ENCODE data around the gene ARHGEF28. TPM values are rescaled to one million over a fixed set of nuclear protein-coding genes. Genes with fewer than 3 reads are reported as not detected.

The ARHGEF28 gene
- total and polyA plus RNA-seq, 9 of the 15 experiments (the other 6 are each of a cell fraction or from before 2014, with no cell fraction given): 0.27 TPM; not detected in 8

GRCh38 chr5:73950912-73951430 lies 325.0 kb downstream of the ARHGEF28 start:
- Histone ChIP-seq H3K9ac (ENCODE audit: insufficient read depth in 1 of 2, low read depth in 2 of 2, low read length in 2 of 2) (no peak overlapping the region), H2AFZ (ENCODE audit: low read depth, low read length) (no peak overlapping the region), H3K9me1 (ENCODE audit: control insufficient read depth, insufficient read depth, low read length) (no peaks in the 10 kb centered on the region), H3K27me3 (ENCODE audit: control insufficient read depth in 2 of 2, insufficient read depth in 2 of 2, low read length in 2 of 2) (peaks cover 0 to 4% of the 10 kb centered on the region in 2 experiments; a peak in 3 of 5 replicates), H3K79me2 (ENCODE audit: control insufficient read depth, insufficient read depth, low read length) (no peaks in the 10 kb centered on the region), H4K20me1 (replicated peaks; ENCODE audit: control insufficient read depth, insufficient read depth, low read length) (no peaks in the 10 kb centered on the region), H3K4me1 (replicated peaks in 1 of 2; ENCODE audit: control insufficient read depth in 2 of 2, insufficient read depth in 2 of 2, low read length in 2 of 2) (no peaks in the 10 kb centered on the region), H3K4me2 (ENCODE audit: insufficient read depth, low read length) (no peak overlapping the region), H3K36me3 (ENCODE audit: control insufficient read depth, insufficient read depth, low read length) (no peaks in the 10 kb centered on the region), H3K9me3 (replicated peaks; ENCODE audit: control insufficient read depth, insufficient read depth, low read depth, low read length) (no peaks in the 10 kb centered on the region), H3K4me3 (no peak overlapping the region), H3K27ac (ENCODE audit: extremely low read depth, low read depth, low read length) (no peak overlapping the region)
- POLR2A ChIA-PET: interaction anchor here (0.7 kb wide), 1 partner anchor 26 kb away, joined by 3 read pairs; no protein-coding TSS in a partner anchor
- DNase-seq (ENCODE audit: extremely low read depth in 1 of 4, low spot score in 3 of 4): no peak
- intact Hi-C loops (cut with micrococcal nuclease) (no loop called here), in situ Hi-C loops (cut with MboI) (no loop called here)
- 0% methylated on average over 3 of the region's 3 CpGs for WGBS (ENCODE audit: insufficient coverage, low coverage, missing lambda C conversion rate)
- no peak for FAIRE-seq
- no peak for ATAC-seq
- TF ChIP-seq CREM (IDR thresholded peaks at IDR 0.05; ENCODE audit: low read depth) (no peak), MCM2 (IDR thresholded peaks at IDR 0.05; ENCODE audit: low read depth) (no peak), ZFP36 (IDR thresholded peaks at IDR 0.05; ENCODE audit: low read depth, low read length, partially characterized antibody) (no peak), POLR2G (IDR thresholded peaks at IDR 0.05; ENCODE audit: low read depth, low read length) (no peak), HDAC6 (IDR thresholded peaks at IDR 0.05; ENCODE audit: low read depth, low read length) (no peak), TAF9B (IDR thresholded peaks at IDR 0.05; ENCODE audit: partially characterized antibody) (no peak), PML (IDR thresholded peaks at IDR 0.05; ENCODE audit: low read length) (no peak)
- TF ChIP-seq, protein P1, sequence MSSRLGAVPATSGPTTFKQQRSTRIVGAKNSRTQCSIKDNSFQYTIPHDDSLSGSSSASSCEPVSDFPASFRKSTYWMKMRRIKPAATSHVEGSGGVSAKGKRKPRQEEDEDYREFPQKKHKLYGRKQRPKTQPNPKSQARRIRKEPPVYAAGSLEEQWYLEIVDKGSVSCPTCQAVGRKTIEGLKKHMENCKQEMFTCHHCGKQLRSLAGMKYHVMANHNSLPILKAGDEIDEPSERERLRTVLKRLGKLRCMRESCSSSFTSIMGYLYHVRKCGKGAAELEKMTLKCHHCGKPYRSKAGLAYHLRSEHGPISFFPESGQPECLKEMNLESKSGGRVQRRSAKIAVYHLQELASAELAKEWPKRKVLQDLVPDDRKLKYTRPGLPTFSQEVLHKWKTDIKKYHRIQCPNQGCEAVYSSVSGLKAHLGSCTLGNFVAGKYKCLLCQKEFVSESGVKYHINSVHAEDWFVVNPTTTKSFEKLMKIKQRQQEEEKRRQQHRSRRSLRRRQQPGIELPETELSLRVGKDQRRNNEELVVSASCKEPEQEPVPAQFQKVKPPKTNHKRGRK (tag; IDR thresholded peaks at IDR 0.05): no peak
- TF ChIP-seq, protein P2, sequence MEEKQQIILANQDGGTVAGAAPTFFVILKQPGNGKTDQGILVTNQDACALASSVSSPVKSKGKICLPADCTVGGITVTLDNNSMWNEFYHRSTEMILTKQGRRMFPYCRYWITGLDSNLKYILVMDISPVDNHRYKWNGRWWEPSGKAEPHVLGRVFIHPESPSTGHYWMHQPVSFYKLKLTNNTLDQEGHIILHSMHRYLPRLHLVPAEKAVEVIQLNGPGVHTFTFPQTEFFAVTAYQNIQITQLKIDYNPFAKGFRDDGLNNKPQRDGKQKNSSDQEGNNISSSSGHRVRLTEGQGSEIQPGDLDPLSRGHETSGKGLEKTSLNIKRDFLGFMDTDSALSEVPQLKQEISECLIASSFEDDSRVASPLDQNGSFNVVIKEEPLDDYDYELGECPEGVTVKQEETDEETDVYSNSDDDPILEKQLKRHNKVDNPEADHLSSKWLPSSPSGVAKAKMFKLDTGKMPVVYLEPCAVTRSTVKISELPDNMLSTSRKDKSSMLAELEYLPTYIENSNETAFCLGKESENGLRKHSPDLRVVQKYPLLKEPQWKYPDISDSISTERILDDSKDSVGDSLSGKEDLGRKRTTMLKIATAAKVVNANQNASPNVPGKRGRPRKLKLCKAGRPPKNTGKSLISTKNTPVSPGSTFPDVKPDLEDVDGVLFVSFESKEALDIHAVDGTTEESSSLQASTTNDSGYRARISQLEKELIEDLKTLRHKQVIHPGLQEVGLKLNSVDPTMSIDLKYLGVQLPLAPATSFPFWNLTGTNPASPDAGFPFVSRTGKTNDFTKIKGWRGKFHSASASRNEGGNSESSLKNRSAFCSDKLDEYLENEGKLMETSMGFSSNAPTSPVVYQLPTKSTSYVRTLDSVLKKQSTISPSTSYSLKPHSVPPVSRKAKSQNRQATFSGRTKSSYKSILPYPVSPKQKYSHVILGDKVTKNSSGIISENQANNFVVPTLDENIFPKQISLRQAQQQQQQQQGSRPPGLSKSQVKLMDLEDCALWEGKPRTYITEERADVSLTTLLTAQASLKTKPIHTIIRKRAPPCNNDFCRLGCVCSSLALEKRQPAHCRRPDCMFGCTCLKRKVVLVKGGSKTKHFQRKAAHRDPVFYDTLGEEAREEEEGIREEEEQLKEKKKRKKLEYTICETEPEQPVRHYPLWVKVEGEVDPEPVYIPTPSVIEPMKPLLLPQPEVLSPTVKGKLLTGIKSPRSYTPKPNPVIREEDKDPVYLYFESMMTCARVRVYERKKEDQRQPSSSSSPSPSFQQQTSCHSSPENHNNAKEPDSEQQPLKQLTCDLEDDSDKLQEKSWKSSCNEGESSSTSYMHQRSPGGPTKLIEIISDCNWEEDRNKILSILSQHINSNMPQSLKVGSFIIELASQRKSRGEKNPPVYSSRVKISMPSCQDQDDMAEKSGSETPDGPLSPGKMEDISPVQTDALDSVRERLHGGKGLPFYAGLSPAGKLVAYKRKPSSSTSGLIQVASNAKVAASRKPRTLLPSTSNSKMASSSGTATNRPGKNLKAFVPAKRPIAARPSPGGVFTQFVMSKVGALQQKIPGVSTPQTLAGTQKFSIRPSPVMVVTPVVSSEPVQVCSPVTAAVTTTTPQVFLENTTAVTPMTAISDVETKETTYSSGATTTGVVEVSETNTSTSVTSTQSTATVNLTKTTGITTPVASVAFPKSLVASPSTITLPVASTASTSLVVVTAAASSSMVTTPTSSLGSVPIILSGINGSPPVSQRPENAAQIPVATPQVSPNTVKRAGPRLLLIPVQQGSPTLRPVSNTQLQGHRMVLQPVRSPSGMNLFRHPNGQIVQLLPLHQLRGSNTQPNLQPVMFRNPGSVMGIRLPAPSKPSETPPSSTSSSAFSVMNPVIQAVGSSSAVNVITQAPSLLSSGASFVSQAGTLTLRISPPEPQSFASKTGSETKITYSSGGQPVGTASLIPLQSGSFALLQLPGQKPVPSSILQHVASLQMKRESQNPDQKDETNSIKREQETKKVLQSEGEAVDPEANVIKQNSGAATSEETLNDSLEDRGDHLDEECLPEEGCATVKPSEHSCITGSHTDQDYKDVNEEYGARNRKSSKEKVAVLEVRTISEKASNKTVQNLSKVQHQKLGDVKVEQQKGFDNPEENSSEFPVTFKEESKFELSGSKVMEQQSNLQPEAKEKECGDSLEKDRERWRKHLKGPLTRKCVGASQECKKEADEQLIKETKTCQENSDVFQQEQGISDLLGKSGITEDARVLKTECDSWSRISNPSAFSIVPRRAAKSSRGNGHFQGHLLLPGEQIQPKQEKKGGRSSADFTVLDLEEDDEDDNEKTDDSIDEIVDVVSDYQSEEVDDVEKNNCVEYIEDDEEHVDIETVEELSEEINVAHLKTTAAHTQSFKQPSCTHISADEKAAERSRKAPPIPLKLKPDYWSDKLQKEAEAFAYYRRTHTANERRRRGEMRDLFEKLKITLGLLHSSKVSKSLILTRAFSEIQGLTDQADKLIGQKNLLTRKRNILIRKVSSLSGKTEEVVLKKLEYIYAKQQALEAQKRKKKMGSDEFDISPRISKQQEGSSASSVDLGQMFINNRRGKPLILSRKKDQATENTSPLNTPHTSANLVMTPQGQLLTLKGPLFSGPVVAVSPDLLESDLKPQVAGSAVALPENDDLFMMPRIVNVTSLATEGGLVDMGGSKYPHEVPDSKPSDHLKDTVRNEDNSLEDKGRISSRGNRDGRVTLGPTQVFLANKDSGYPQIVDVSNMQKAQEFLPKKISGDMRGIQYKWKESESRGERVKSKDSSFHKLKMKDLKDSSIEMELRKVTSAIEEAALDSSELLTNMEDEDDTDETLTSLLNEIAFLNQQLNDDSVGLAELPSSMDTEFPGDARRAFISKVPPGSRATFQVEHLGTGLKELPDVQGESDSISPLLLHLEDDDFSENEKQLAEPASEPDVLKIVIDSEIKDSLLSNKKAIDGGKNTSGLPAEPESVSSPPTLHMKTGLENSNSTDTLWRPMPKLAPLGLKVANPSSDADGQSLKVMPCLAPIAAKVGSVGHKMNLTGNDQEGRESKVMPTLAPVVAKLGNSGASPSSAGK (IDR thresholded peaks at IDR 0.05): no peak
- CTCF ChIA-PET (ENCODE audit: low intra/inter-chr PET ratio): no interaction called here
- no TSS peak for BruUV-seq (replicated peaks)
